ENCODE measurements around the gene LEPR.

LEPR gene

DNA sequence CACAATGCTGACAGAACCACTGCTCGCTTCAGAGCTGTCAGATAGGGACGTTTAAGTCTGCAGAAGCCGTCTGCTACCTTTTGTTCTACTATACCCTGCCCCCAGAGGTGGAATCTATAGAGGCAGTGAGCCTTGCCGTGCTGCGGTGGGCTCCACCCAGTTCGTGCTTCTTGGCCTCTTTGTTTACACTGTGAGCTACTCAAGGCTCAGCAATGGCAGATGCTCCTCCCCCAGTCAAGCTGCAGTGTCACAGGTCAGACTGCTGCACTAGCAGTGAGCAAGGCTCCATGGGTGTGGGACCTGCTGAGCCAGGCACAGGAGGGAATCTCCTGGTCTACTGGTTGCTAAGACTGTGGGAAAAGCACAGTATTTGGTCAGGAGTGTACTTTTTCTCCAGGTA is 47.1 kb downstream of the LEPR start:
- no peaks in the 10 kb centered on the region for H3K9me3 ChIP-seq (replicated peaks; ENCODE audit: low read length)

GRCh38 chr1:65469126-65469888 is 48.8 kb downstream of the LEPR start:
- Histone ChIP-seq H3K4me3 (ENCODE audit: low read length) (no peak overlapping the region), H3K4me1 (ENCODE audit: control insufficient read depth, insufficient read depth, low read length) (peaks cover 28% of the 10 kb centered on the region), H3K9ac (ENCODE audit: low read depth, low read length) (no peak overlapping the region), H3K4me2 (ENCODE audit: low read length) (no peak overlapping the region), H3K36me3 (ENCODE audit: insufficient read depth, low read length) (no peaks in the 10 kb centered on the region), H3K9me3 (replicated peaks; ENCODE audit: low read length) (no peaks in the 10 kb centered on the region), H3K27me3 (ENCODE audit: control insufficient read depth, insufficient read depth, low read length) (no peaks in the 10 kb centered on the region)

More for the DNA sequence above, 47.1 kb downstream of the LEPR start:
- H3K4me3 ChIP-seq (ENCODE audit: low read length): no peak overlapping the region
- H3K4me1 ChIP-seq (ENCODE audit: control insufficient read depth, insufficient read depth, low read length): peaks cover 28% of the 10 kb centered on the region
- no peak overlapping the region for H3K4me2 ChIP-seq (ENCODE audit: low read length)
- H3K27me3 ChIP-seq (ENCODE audit: control insufficient read depth, insufficient read depth, low read length): no peaks in the 10 kb centered on the region
- no peak overlapping the region for H3K9ac ChIP-seq (ENCODE audit: low read depth, low read length)
- no peaks in the 10 kb centered on the region for H3K36me3 ChIP-seq (ENCODE audit: insufficient read depth, low read length)

GRCh38 chr1:65469889-65470340 is 49.4 kb downstream of the LEPR start:
- Histone ChIP-seq H3K36me3 (ENCODE audit: insufficient read depth, low read length) (no peaks in the 10 kb centered on the region), H3K27me3 (ENCODE audit: control insufficient read depth, insufficient read depth, low read length) (no peaks in the 10 kb centered on the region), H3K9ac (ENCODE audit: low read depth, low read length) (no peak overlapping the region), H3K9me3 (replicated peaks; ENCODE audit: low read length) (no peaks in the 10 kb centered on the region), H3K4me1 (ENCODE audit: control insufficient read depth, insufficient read depth, low read length) (peaks cover 28% of the 10 kb centered on the region), H3K4me2 (ENCODE audit: low read length) (no peak overlapping the region), H3K4me3 (ENCODE audit: low read length) (no peak overlapping the region)

Small RNA genes within 50 kb of the gene (small RNA-seq; reads per million reads assigned to genes)
- 0.21 reads per million for gene RNU2-15P
